ENCODE results near the gene CDH23. TPM values are rescaled to one million over a fixed set of nuclear protein-coding genes. Genes with fewer than 3 reads are reported as not detected.

Gene CDH23
- total and polyA plus RNA-seq, 10 of the 15 experiments (the other 5 are each of a cell fraction or from before 2014, with no cell fraction given) = 0.09 to 0.40 (median 0.15) TPM; not detected in 1

DNA sequence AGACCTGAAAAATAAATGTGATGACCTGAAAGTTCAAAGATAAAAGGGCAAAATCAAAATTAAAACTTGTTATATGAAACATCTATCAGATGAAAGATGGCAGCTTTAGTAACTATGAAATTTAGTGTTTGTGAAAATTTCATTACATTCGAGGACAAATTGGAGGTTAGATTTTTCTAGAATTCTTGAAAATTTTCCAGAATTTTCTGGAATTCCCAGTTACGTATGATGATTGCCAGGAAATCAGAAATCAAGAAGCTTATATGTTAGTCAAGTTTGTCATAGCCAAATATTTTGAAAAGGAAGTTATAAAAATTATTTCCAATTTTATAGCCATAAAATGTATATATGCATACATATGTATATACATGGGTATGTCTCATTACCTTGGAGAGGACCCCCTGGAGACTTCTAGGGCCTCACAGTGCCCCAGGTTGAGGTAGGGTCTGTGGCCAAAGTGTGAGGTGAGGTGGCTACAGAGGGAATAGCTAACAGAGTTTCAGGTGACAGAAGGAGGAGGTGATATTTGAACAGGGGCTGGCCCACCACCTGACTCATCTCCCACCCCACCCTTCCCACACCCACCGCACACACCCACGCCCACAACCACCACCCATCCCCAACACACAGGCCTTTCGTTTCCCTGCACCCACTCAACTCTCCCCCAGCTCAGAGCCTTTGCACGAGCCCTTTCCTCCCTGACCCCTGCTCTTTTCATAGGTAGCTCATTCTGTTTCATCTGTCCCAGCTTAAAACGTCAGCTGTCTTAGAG, 301.4 kb downstream of the CDH23 start (continued):
- TF ChIP-seq NR2C2 (IDR thresholded peaks at IDR 0.05; ENCODE audit: borderline replicate concordance, control insufficient read depth, insufficient read length, low read depth) = no peak

DNA sequence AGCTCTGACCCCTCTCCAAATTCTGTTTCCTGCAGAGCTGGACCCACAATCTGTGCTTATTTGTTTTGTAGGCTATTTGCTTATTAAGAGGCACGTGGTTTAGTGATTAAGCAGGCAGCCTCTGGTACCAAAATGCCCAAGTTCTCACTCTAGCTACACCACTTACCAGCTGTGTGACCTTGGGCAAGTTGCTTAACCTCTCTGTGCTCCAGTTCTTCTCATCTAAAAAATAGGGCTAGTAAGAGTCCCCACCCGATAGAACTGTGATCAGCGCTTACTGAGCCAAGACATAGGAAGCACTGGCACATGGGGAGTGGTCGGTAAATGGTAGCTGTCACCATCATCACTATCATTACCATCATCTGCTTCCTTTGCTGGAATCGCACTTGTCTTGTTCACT, 302.0 kb downstream of the CDH23 start:
- H3K4me3 ChIP-seq = no peak overlapping the region
- no peak overlapping the region for H2AFZ ChIP-seq (ENCODE audit: control insufficient read depth, low read depth, low read length)
- FAIRE-seq (no peak), ATAC-seq (no peak), DNase-seq (ENCODE audit: low read depth, low spot score) (no peak)
- no peaks in the 10 kb centered on the region for H4K20me1 ChIP-seq (ENCODE audit: control insufficient read depth, insufficient read depth)
- intact Hi-C loops (cut with micrococcal nuclease; ENCODE audit: unreplicated experiment) (loop anchor here (5.0 to 10.0 kb wide), 3 partner anchors 56 to 316 kb away; no protein-coding TSS in a partner anchor), in situ Hi-C loops (cut with MboI) (no loop called here)
- no TSS peak for BruUV-seq (replicated peaks)
- H3K27ac ChIP-seq (ENCODE audit: control insufficient read depth, insufficient read depth) = no peak overlapping the region
- RAD21 ChIA-PET (ENCODE audit: unreplicated experiment) = interaction anchor here (0.6 to 7.2 kb wide), 18 partner anchors 9 to 383 kb away, joined by 3 to 53 read pairs (median 8); partner anchors contain the start of genes PSAP, SLC29A3 and VSIR
- H3K4me2 ChIP-seq (ENCODE audit: control insufficient read depth, insufficient read depth) = peak overlapping the region; percentile 15; the same call in 1 of the 2 replicates
- H3K4me1 ChIP-seq (ENCODE audit: control insufficient read depth, insufficient read depth, low read length) = peaks cover 56% of the 10 kb centered on the region
- no peaks in the 10 kb centered on the region for H3K36me3 ChIP-seq (ENCODE audit: control insufficient read depth in 2 of 2, insufficient read depth in 2 of 2, low read length in 1 of 2)
- H3K79me2 ChIP-seq (ENCODE audit: control insufficient read depth, insufficient read depth, low read length) = no peaks in the 10 kb centered on the region
- CTCF ChIA-PET = interaction anchor here (0.6 to 8.9 kb wide), 28 partner anchors 8 to 382 kb away, joined by 3 to 116 read pairs (median 4); partner anchors contain the start of genes CDH23, SLC29A3 and VSIR
- H3K9me3 ChIP-seq (replicated peaks; ENCODE audit: control insufficient read depth, insufficient read depth, low read length) = no peaks in the 10 kb centered on the region
- WGBS (ENCODE audit: insufficient coverage, insufficient replicate concordance, low lambda C conversion rate, missing lambda C conversion rate) = 66% methylated on average over 5 of the region's 5 CpGs
- H3K9ac ChIP-seq (ENCODE audit: control insufficient read depth, insufficient read depth, low read length) = no peak overlapping the region
- SMC1A ChIA-PET (ENCODE audit: uncharacterized antibody, unreplicated experiment) = interaction anchor here (0.7 to 5.9 kb wide), 21 partner anchors 9 to 389 kb away, joined by 3 to 51 read pairs (median 4); partner anchors contain the start of genes SLC29A3 and VSIR
- no peaks in the 10 kb centered on the region; a peak in 1 of 4 replicates for H3K27me3 ChIP-seq (replicated peaks in 1 of 2; ENCODE audit: control insufficient read depth in 2 of 2, insufficient read depth in 2 of 2, low read length in 1 of 2)
- TF ChIP-seq, protein P1, sequence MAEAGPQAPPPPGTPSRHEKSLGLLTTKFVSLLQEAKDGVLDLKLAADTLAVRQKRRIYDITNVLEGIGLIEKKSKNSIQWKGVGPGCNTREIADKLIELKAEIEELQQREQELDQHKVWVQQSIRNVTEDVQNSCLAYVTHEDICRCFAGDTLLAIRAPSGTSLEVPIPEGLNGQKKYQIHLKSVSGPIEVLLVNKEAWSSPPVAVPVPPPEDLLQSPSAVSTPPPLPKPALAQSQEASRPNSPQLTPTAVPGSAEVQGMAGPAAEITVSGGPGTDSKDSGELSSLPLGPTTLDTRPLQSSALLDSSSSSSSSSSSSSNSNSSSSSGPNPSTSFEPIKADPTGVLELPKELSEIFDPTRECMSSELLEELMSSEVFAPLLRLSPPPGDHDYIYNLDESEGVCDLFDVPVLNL (IDR thresholded peaks at IDR 0.05; ENCODE audit: low read depth, low read length) = no peak
- no peak for TF ChIP-seq EED (IDR thresholded peaks at IDR 0.05; ENCODE audit: low read depth)
- no peak for TF ChIP-seq NR2C2 (IDR thresholded peaks at IDR 0.05; ENCODE audit: borderline replicate concordance, control insufficient read depth, insufficient read length, low read depth)
- no peak for TF ChIP-seq SREBF2 (IDR thresholded peaks at IDR 0.05; ENCODE audit: low read length)
- TF ChIP-seq IKZF1 (conservative IDR thresholded peaks at IDR 0.05) = no peak
- TF ChIP-seq ZNF274 (IDR thresholded peaks at IDR 0.05; ENCODE audit: insufficient read depth, insufficient read length) = no peak
- TF ChIP-seq NFIC (IDR thresholded peaks at IDR 0.05; ENCODE audit: low read depth, low read length) = peak; percentile 3; the same call in 1 of the 2 replicates
- no peak for TF ChIP-seq PAX8 (IDR thresholded peaks at IDR 0.05)
- TF ChIP-seq, protein P2, sequence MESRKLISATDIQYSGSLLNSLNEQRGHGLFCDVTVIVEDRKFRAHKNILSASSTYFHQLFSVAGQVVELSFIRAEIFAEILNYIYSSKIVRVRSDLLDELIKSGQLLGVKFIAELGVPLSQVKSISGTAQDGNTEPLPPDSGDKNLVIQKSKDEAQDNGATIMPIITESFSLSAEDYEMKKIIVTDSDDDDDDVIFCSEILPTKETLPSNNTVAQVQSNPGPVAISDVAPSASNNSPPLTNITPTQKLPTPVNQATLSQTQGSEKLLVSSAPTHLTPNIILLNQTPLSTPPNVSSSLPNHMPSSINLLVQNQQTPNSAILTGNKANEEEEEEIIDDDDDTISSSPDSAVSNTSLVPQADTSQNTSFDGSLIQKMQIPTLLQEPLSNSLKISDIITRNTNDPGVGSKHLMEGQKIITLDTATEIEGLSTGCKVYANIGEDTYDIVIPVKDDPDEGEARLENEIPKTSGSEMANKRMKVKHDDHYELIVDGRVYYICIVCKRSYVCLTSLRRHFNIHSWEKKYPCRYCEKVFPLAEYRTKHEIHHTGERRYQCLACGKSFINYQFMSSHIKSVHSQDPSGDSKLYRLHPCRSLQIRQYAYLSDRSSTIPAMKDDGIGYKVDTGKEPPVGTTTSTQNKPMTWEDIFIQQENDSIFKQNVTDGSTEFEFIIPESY (IDR thresholded peaks at IDR 0.05) = no peak
- TF ChIP-seq SMARCA5 (IDR thresholded peaks at IDR 0.05) = peak; percentile 94
- TF ChIP-seq, protein P3, sequence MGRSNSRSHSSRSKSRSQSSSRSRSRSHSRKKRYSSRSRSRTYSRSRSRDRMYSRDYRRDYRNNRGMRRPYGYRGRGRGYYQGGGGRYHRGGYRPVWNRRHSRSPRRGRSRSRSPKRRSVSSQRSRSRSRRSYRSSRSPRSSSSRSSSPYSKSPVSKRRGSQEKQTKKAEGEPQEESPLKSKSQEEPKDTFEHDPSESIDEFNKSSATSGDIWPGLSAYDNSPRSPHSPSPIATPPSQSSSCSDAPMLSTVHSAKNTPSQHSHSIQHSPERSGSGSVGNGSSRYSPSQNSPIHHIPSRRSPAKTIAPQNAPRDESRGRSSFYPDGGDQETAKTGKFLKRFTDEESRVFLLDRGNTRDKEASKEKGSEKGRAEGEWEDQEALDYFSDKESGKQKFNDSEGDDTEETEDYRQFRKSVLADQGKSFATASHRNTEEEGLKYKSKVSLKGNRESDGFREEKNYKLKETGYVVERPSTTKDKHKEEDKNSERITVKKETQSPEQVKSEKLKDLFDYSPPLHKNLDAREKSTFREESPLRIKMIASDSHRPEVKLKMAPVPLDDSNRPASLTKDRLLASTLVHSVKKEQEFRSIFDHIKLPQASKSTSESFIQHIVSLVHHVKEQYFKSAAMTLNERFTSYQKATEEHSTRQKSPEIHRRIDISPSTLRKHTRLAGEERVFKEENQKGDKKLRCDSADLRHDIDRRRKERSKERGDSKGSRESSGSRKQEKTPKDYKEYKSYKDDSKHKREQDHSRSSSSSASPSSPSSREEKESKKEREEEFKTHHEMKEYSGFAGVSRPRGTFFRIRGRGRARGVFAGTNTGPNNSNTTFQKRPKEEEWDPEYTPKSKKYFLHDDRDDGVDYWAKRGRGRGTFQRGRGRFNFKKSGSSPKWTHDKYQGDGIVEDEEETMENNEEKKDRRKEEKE (IDR thresholded peaks at IDR 0.05) = no peak
- peak; percentile 84; the same call in 1 of the 2 replicates for TF ChIP-seq NFXL1 (IDR thresholded peaks at IDR 0.05; ENCODE audit: borderline replicate concordance)
- peak; percentile 78 for TF ChIP-seq ZNF217 (IDR thresholded peaks at IDR 0.05)
- 0 out of 2 replicates have a peak, but pooled peaks have one; percentile 21 for TF ChIP-seq NBN (IDR thresholded peaks at IDR 0.05)
- POLR2A ChIA-PET = interaction anchor here (0.7 to 1.2 kb wide), 2 partner anchors 34 to 155 kb away, joined by 3 to 4 read pairs; no protein-coding TSS in a partner anchor

Data from GM12878 (cell line).